Measurements from ENCODE around the gene CNST.

DNA sequence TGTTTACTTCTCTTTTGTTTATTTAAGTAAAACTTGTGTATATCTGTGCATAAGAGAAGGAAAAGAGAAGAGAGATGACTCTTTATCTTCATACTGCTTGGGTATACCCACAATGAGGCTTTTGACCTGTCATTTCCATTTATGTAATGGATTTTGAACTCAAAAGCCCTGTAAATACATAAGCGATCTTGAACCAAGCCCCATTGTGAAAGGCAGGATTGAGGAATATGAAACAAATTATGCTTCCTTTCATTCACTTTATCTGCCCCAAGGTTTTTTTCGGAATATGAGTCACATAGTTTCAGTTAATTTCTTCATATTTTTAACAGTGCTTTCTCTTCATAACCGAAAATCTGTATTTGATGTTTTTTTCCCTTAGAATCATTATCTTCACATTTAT is 21.4 kb downstream of the CNST start:
- TF ChIP-seq, protein P1, sequence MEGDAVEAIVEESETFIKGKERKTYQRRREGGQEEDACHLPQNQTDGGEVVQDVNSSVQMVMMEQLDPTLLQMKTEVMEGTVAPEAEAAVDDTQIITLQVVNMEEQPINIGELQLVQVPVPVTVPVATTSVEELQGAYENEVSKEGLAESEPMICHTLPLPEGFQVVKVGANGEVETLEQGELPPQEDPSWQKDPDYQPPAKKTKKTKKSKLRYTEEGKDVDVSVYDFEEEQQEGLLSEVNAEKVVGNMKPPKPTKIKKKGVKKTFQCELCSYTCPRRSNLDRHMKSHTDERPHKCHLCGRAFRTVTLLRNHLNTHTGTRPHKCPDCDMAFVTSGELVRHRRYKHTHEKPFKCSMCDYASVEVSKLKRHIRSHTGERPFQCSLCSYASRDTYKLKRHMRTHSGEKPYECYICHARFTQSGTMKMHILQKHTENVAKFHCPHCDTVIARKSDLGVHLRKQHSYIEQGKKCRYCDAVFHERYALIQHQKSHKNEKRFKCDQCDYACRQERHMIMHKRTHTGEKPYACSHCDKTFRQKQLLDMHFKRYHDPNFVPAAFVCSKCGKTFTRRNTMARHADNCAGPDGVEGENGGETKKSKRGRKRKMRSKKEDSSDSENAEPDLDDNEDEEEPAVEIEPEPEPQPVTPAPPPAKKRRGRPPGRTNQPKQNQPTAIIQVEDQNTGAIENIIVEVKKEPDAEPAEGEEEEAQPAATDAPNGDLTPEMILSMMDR (IDR thresholded peaks at IDR 0.05) = no peak
- no peak for TF ChIP-seq POLR2A (IDR thresholded peaks at IDR 0.05)
